ENCODE results near the gene DAP3.
"Not testable (repeated sequence)": the region's sequence is repeated elsewhere in the genome, so short reads cannot be mapped to it uniquely, and the experiment has no call there.

Gene DAP3

GRCh38 chr1:155761736-155762405 is 73.0 kb downstream of the DAP3 start:
- DNase-seq (ENCODE audit: low read depth) = no peak
- H3K4me3 ChIP-seq (ENCODE audit: low read depth, low read length) = no peak overlapping the region

DNA sequence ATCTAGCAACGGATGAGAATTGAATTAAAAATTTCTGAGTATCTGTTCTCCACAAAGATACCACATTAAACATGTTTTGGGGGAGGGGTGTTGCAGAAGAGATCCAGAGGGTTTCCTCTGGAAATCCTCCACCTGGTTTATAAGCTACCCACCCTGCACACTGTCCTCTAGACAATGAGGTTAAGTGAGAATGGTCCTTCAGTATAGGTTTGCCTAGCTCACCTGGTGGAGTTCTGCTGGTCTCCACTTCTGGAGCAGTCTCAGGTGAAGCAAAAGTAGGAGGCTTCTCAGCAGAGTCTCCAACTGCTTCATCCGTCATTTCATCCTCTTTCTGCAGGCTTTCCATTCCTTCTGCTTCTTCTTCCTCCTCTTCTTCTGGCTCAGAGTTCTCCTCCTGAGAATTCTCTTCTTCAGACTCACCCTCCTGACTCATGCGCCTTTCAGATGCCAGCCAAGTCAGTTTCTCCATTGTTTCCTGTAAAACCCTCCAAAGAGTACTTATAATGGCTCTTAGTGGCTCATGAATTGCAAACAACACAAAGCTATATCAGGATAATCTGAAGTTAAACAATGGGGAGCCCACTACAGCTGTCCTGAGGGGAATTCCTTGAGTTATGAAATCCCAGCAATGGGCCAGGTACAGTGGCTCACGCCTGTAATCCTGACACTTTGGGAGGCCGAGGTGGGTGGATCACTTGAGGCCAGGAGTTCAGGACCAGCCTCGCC is 74.4 kb downstream of the DAP3 start:
- peak; percentile 64 for DNase-seq (ENCODE audit: low read depth)
- H3K4me3 ChIP-seq (ENCODE audit: low read depth, low read length) = not testable (repeated sequence)

- not testable (repeated sequence) for H3K4me3 ChIP-seq (ENCODE audit: low read depth, low read length); DNase-seq (ENCODE audit: low read depth)
Measured at GRCh38 chr1:155763989-155764388, 75.1 kb downstream of the DAP3 start.

DNA sequence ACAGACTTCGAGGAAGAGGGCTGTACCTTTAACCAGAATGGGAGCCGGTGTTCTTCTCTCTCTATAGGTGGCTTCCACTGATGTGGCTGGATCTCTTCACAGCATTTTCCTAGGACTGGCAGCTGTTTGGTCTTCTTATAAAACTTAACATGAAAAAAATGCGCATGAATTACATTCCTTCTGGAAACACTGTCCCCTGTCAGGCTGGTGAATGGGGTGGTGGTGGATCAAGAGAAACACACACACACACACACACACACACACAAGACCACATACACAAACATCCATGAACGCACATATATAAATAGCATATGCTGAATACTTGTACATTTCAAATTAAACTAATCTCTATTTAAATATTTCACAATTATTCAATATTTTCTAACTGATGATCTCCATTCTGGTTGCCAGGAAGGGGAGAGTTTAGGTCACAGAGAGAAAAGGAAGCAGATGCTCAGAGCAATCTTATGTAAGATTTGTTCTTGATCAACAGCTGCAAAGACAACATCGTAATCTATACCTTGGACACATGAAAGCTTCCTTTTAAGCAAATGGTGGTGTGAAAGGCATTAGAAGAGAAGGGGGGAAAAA is 78.6 kb downstream of the DAP3 start:
- not testable (repeated sequence) for DNase-seq (ENCODE audit: low read depth); H3K4me3 ChIP-seq (ENCODE audit: low read depth, low read length)

DNA sequence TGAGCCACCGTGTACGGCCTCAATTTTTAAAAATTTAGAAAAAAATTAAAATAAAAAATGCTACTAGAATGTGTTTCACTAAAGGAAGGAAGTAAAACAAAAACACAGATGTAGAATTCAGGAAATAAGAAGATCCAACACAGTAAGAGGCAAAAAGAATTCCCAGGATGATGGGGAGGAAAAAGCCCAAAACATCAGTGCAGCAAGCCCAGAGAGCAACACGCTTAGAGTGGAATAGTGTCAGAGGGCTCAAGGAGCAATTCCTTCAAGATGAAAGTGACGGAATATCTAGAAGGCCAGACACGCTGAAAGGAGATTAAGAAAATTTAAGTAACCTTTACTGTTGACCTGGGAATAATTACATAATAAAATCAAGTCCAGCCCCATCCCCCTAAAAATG is 80.4 kb downstream of the DAP3 start:
- no peak overlapping the region for H3K4me3 ChIP-seq (ENCODE audit: low read depth, low read length)
- DNase-seq (ENCODE audit: low read depth) = no peak

DNA sequence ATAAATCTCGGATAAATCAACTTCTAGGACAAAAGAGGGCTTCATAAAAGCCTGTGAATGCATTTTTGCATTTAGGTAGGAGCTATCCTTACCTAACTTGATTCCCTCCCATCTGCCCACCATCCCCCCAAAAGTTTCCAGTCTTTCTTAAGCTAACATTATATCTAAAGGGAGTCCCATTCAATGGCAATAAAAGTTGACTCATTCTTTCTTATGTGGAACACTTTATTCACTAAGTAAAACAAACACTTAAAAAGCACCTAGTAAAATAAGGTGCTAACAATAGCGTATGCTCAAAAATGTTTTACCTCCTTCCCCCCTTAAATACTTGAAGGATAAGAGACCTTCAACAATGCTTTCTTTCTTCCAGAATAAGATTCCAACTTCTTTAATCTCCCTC is 84.3 kb downstream of the DAP3 start:
- no peak overlapping the region for H3K4me3 ChIP-seq (ENCODE audit: low read depth, low read length)
- DNase-seq (ENCODE audit: low read depth) = no peak

DNA sequence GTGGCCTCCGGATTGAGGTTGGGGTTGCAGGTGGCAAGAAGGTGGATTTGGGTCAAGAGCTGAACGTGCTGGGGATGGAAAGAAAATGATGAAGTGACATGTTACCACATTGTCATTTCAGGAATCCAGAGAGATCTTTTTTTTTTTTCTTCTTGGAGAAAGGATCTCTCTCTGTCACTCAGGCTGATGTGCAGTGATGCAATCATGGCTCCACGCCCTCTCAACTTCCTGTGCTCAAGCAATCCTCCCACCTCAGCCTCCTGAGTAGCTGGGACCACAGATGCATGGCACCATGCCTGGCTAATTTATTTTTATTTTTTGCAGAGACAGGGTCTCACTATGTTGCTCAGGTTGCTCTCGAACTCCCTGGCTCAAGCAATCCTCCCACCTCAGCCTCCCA is 87.5 kb downstream of the DAP3 start:
- no peak for DNase-seq (ENCODE audit: low read depth)
- no peak overlapping the region for H3K4me3 ChIP-seq (ENCODE audit: low read depth, low read length)

DNA sequence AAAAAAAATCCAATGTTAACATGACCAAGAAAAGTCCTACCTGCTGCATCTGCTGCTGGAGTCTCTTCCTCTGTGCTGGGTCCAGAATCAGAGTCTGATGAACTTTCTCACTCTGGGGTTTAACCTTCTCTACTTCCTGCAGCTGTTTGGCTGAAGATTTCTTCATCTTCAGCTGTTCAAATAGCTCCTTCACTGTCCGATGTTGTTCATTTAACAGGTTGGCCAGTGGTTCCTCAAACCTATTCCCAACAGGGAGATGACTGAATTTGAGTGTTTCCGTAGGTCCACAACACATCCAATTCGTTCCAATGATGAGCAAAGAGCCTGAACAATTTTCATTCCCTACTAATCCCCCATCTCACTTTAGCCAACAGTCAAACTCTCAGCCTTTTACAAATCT is 88.7 kb downstream of the DAP3 start:
- no peak overlapping the region for H3K4me3 ChIP-seq (ENCODE audit: low read depth, low read length)
- DNase-seq (ENCODE audit: low read depth) = no peak
